Esophagus squamous epithelium (tissue), 5 donors: ENCODE data around the gene WWTR1. TPM values are rescaled to one million over a fixed set of nuclear protein-coding genes. Genes with fewer than 3 reads are reported as not detected.

Source experiments
- DNase-seq: peaks from one replicate; lab custom pipeline; 2025; lab: John Stamatoyannopoulos, UW
- H3K27ac ChIP-seq, 4 donors: fragments of 200-600 bp; sonication (generic); one replicate each; pipeline ENCODE4 v1.5.1; 2016 to 2019; ENCODE audit warnings: mild to moderate bottlenecking in 1 of 4
- H3K27me3 ChIP-seq, 4 donors: fragments of 200-600 bp; sonication (generic); 1 replicate in 3 of 4; 2 replicates in 1 of 4; pipeline versions ENCODE4 v1.5.1 to v1.6.0; 2017 to 2021; ENCODE audit warnings: antibody characterized with exemption in 1 of 4
- H3K36me3 ChIP-seq, 3 donors: fragments of 200-600 bp; sonication (generic); one replicate each; pipeline ENCODE4 v1.5.1; 2016 to 2019
- H3K4me1 ChIP-seq, 3 donors: fragments of 200-600 bp; sonication (generic); one replicate each; pipeline ENCODE4 v1.5.1; 2017 to 2019
- H3K4me3 ChIP-seq, 4 donors: fragments of 200-600 bp; sonication (generic); 1 replicate in 3 of 4; 2 replicates in 1 of 4; pipeline ENCODE4 v1.5.1; 2016 to 2019; ENCODE audit warnings: mild to moderate bottlenecking in 2 of 4, moderate library complexity in 1 of 4
- H3K9me3 ChIP-seq, 3 donors: fragments of 200-600 bp; sonication (generic); one replicate each; pipeline ENCODE4 v1.5.1; 2016 to 2019
- CTCF ChIP-seq, 6 experiments: fragments of 450-650 bp in 4 of 6; fragments of 200-600 bp in 2 of 6; sonication (generic) in 2 of 6; IDR thresholded peaks; one replicate each; pipeline ENCODE4 v1.5.1; 2016 to 2019; ENCODE audit warnings: antibody characterized with exemption in 6 of 6, mild to moderate bottlenecking in 4 of 6, moderate library complexity in 4 of 6
- POLR2A ChIP-seq, 4 donors: fragments of 450-650 bp; IDR thresholded peaks; one replicate each; pipeline ENCODE4 v1.6.1; 2017; ENCODE audit warnings: antibody characterized with exemption in 4 of 4, mild to moderate bottlenecking in 4 of 4, moderate library complexity in 3 of 4
- WGBS, 2 donors: methylation state at CpG; one replicate each; pipeline ENCODE4 v1.1.5; 2018; 5-methylcytosine and 5-hydroxymethylcytosine counted together
- intact Hi-C: fragments of 100-400 bp; cut with DNase I; formaldehyde crosslinking; loops from one replicate; pipeline ENCODE4 v1.15.0; 2022
- total RNA-seq, 4 donors: library from RNA; depleted of rRNA; stranded (reverse); fragments of >200 nt; gene quantifications; one replicate each; pipeline ENCODE4 v1.1.0, GENCODE V29; 2016
- donor health status: DM: yes; HTN: yes; CAD: no.

Gene WWTR1
- total RNA-seq, 4 donors from 2014 or later, result 35.7 to 116 (median 39.6) TPM

GRCh38 chr3:149553781-149554451, 103.9 kb downstream of the WWTR1 start:
- Histone ChIP-seq H3K4me1 (peaks cover 16 to 50% (median 32%) of the 10 kb centered on the region in 3 donors), H3K27ac (peak overlapping the region in 3 of 4 donors; percentile 58 to 79 (median 70)), H3K36me3 (no peaks in the 10 kb centered on the region), H3K9me3 (no peaks in the 10 kb centered on the region), H3K27me3 (no peaks in the 10 kb centered on the region), H3K4me3 (peak overlapping the region in 1 of 4 donors; percentile 5)
- TF ChIP-seq CTCF (IDR thresholded peaks at IDR 0.05) (no peak), POLR2A (IDR thresholded peaks at IDR 0.05) (no peak)
- intact Hi-C loops, result no loop called here
- WGBS, 2 donors, result 61 to 68% methylated on average over 13 of the region's 13 CpGs
- DNase-seq, result no peak

GRCh38 chr3:149552700-149553099, 105.1 kb downstream of the WWTR1 start:
- WGBS, 2 donors, result 79 to 87% methylated on average over 2 of the region's 2 CpGs
- intact Hi-C loops, result no loop called here
- no peak for TF ChIP-seq CTCF (IDR thresholded peaks at IDR 0.05)
- TF ChIP-seq POLR2A (IDR thresholded peaks at IDR 0.05), result no peak
- Histone ChIP-seq H3K9me3 (no peaks in the 10 kb centered on the region), H3K27ac (peak overlapping the region in 3 of 4 donors; percentile 56 to 70 (median 58)), H3K36me3 (no peaks in the 10 kb centered on the region), H3K4me3 (no peak overlapping the region), H3K4me1 (peaks cover 20 to 63% (median 35%) of the 10 kb centered on the region in 3 donors), H3K27me3 (no peaks in the 10 kb centered on the region)
- no peak for DNase-seq

DNA sequence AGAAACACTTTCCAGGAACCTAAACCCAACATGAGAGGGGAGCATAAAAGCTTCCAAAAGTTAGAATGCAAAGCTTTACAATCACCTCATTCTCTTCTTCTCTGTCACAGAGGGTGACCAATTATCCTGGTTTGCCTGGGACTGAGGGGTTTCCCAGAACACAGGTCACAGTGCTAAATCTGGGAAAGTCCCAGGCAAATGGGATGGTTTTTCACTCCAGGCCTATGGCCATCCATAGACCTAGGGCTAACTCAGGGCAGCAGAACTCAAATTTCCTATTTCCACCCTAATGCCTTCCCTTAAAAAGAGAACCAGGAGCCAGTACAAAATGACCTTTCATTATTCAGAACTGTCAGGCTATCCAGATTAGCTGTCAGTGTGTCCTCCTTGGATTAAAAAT, 106.3 kb downstream of the WWTR1 start:
- Histone ChIP-seq H3K9me3 (no peaks in the 10 kb centered on the region), H3K27ac (no peak overlapping the region)

GRCh38 chr3:149548669-149549065, 109.2 kb downstream of the WWTR1 start:
- peaks cover 6 to 44% (median 6%) of the 10 kb centered on the region in 3 donors for H3K4me1 ChIP-seq
- no peak for DNase-seq
- H3K4me3 ChIP-seq, result no peak overlapping the region
- intact Hi-C loops, result no loop called here
- peak overlapping the region in 3 of 4 donors; percentile 59 to 82 (median 73) for H3K27ac ChIP-seq
- H3K9me3 ChIP-seq, result no peaks in the 10 kb centered on the region
- H3K27me3 ChIP-seq, result no peaks in the 10 kb centered on the region
- WGBS, 2 donors, result 92 to 95% methylated on average over 4 of the region's 4 CpGs
- no peaks in the 10 kb centered on the region for H3K36me3 ChIP-seq
- TF ChIP-seq CTCF (IDR thresholded peaks at IDR 0.05) (no peak), POLR2A (IDR thresholded peaks at IDR 0.05) (no peak)

More for the DNA sequence above, 106.3 kb downstream of the WWTR1 start:
- no peak for DNase-seq
- TF ChIP-seq POLR2A (IDR thresholded peaks at IDR 0.05) (no peak), CTCF (IDR thresholded peaks at IDR 0.05) (no peak)
- Histone ChIP-seq H3K27me3 (no peaks in the 10 kb centered on the region), H3K4me3 (no peak overlapping the region), H3K4me1 (peaks cover 20 to 73% (median 34%) of the 10 kb centered on the region in 3 donors), H3K36me3 (no peaks in the 10 kb centered on the region)
- intact Hi-C loops, result no loop called here

DNA sequence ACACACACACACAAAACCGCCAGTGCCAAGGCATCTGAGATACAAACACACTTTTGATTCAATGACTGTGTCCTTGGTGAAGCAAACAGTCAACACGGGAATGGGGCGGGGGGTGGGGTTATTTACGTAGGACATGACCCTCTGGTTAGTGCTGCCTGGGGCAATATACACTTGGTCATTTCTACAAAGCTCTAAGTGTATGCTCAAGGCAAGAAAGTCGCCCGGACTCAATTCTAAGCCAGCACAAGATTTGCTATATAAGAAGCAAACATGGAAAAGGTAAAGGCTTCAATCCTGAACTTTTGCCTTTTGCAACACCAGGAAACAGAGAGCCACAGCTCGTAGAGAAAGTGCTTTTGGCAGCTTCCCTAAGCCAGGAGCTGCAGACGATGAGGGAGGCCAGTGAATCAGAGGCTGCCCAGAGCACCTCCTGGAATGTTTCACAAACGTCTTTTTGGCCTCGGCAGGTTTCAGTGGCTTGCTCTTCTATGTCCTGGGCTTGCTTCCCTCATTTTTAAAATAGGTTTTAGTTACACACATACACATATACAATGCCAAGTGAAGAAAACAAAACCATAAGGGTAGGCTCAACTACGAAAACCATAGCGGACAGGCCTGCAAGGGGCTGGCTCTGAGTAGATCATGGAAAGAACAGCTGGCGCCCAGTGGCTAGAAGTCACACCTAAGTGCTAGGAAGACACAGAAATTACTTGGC, 109.7 kb downstream of the WWTR1 start:
- no peaks in the 10 kb centered on the region for H3K36me3 ChIP-seq
- H3K27me3 ChIP-seq, result no peaks in the 10 kb centered on the region
- intact Hi-C loops, result no loop called here
- TF ChIP-seq CTCF (IDR thresholded peaks at IDR 0.05), result no peak
- no peak for TF ChIP-seq POLR2A (IDR thresholded peaks at IDR 0.05)
- 51 to 58% methylated on average over 13 of the region's 13 CpGs for WGBS, 2 donors
- no peak overlapping the region for H3K4me3 ChIP-seq
- no peaks in the 10 kb centered on the region for H3K9me3 ChIP-seq
- H3K27ac ChIP-seq, result peak overlapping the region in 3 of 4 donors; percentile 59 to 82 (median 73)
- H3K4me1 ChIP-seq, result peaks cover 3 to 39% (median 4%) of the 10 kb centered on the region in 3 donors
- DNase-seq, result no peak
